ENCODE measurements around the gene KCNIP1.

Gene KCNIP1

GRCh38 chr5:170562166-170562874 is 58.5 kb downstream of the KCNIP1 start:
- no peak for DNase-seq (ENCODE audit: low read depth, low spot score)
- no peak overlapping the region for H3K4me3 ChIP-seq
- TF ChIP-seq EZH2 (IDR thresholded peaks at IDR 0.05) (no peak), FOXP2 (optimal IDR thresholded peaks at IDR 0.05; ENCODE audit: control extremely low read depth, extremely low read length, insufficient read depth) (no peak), POLR2AphosphoS5 (IDR thresholded peaks at IDR 0.05; ENCODE audit: borderline replicate concordance, low read depth, low read length) (no peak)
- no peaks in the 10 kb centered on the region for H3K9me3 ChIP-seq (ENCODE audit: low read depth, low read length)
- no peak overlapping the region for H3K27ac ChIP-seq
- no peaks in the 10 kb centered on the region for H3K36me3 ChIP-seq (ENCODE audit: insufficient read depth, low read length)
- H3K9ac ChIP-seq (ENCODE audit: insufficient read length) = no peak overlapping the region

DNA sequence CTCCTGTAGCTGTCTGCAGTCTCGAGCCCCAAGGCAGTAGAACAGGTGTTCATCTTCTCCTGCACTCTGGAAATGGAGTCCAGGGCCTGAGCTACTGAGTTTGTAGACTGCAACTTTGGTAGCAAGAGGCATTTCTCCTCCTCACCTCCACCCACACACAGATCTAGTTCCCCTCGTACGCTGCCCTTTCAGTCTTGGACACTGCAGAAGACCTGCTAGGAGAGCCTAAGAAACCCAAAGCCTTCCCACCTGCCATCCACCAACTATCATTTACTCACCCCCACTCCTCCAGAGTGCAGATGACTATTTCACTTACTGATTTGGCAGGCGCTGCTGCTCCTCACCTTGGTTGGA is 59.0 kb downstream of the KCNIP1 start:
- TF ChIP-seq FOXP2 (optimal IDR thresholded peaks at IDR 0.05; ENCODE audit: control extremely low read depth, extremely low read length, insufficient read depth) (no peak), POLR2AphosphoS5 (IDR thresholded peaks at IDR 0.05; ENCODE audit: borderline replicate concordance, low read depth, low read length) (no peak), EZH2 (IDR thresholded peaks at IDR 0.05) (no peak)
- H3K27ac ChIP-seq = no peak overlapping the region
- H3K36me3 ChIP-seq (ENCODE audit: insufficient read depth, low read length) = no peaks in the 10 kb centered on the region
- H3K9me3 ChIP-seq (ENCODE audit: low read depth, low read length) = no peaks in the 10 kb centered on the region
- H3K9ac ChIP-seq (ENCODE audit: insufficient read length) = no peak overlapping the region
- no peak for DNase-seq (ENCODE audit: low read depth, low spot score)
- no peak overlapping the region for H3K4me3 ChIP-seq

DNA sequence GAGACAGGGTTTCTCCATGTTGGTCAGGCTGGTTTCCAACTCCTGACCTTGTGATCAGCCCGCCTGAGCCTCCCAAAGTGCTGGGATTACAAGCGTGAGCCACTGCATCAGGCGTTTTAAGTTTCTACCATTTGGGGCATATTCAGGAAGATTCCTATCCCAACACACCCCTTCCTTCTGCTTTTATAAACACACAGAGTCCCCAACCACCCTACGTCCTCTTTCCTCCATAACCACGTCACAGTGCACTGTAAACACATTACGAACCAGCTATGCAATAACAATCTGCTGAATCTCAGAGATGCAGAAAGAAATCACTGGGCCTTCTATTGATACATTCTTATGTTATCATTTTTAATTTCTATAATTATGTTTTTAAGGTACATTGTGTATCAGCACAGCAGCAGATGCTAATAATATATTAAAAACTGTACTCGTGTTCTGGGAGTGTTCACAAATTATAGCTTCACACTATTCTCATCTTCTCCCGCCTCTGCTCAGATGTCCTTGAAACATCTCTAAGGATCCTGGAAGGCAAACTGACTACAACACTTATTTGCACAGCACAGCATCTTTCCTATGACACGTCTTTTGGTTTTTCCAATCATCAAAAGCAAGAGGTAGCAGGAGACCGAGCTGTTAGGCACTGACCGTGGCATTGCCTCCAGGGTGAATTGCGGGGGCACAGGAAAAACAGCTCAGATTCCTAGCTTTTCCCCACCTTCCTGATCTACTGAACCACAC is 60.2 kb downstream of the KCNIP1 start:
- no peak for TF ChIP-seq FOXP2 (optimal IDR thresholded peaks at IDR 0.05; ENCODE audit: control extremely low read depth, extremely low read length, insufficient read depth)
- TF ChIP-seq POLR2AphosphoS5 (IDR thresholded peaks at IDR 0.05; ENCODE audit: borderline replicate concordance, low read depth, low read length) = no peak
- no peak for TF ChIP-seq EZH2 (IDR thresholded peaks at IDR 0.05)
- H3K27ac ChIP-seq = no peak overlapping the region
- H3K36me3 ChIP-seq (ENCODE audit: insufficient read depth, low read length) = no peaks in the 10 kb centered on the region
- no peak overlapping the region for H3K9ac ChIP-seq (ENCODE audit: insufficient read length)
- no peaks in the 10 kb centered on the region for H3K9me3 ChIP-seq (ENCODE audit: low read depth, low read length)
- no peak for DNase-seq (ENCODE audit: low read depth, low spot score)
- H3K4me3 ChIP-seq = no peak overlapping the region

DNA sequence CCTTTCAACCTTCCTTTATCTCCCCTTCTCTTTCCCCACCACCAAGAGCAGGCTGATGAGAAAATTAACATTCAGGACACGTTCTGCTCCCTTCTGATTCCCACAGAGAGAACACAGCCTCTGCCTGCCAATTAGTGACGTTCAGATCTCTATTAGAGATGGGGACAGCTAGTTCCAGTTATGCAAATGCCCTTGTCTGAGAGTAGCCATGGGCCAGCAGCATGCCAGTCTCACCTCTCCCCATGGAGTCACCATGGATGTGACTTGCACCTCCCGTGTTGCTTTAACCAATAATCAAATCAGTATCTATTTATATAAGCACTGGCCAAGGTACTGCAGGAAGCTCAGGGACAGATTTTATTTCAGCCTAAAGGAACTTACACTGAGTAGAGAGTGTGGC is 61.3 kb downstream of the KCNIP1 start:
- Histone ChIP-seq H3K27ac (no peak overlapping the region), H3K36me3 (ENCODE audit: insufficient read depth, low read length) (no peaks in the 10 kb centered on the region), H3K9ac (ENCODE audit: insufficient read length) (no peak overlapping the region), H3K9me3 (ENCODE audit: low read depth, low read length) (no peaks in the 10 kb centered on the region), H3K4me3 (no peak overlapping the region)
- TF ChIP-seq POLR2AphosphoS5 (IDR thresholded peaks at IDR 0.05; ENCODE audit: borderline replicate concordance, low read depth, low read length) = no peak
- no peak for TF ChIP-seq EZH2 (IDR thresholded peaks at IDR 0.05)
- no peak for TF ChIP-seq FOXP2 (optimal IDR thresholded peaks at IDR 0.05; ENCODE audit: control extremely low read depth, extremely low read length, insufficient read depth)
- DNase-seq (ENCODE audit: low read depth, low spot score) = no peak

DNA sequence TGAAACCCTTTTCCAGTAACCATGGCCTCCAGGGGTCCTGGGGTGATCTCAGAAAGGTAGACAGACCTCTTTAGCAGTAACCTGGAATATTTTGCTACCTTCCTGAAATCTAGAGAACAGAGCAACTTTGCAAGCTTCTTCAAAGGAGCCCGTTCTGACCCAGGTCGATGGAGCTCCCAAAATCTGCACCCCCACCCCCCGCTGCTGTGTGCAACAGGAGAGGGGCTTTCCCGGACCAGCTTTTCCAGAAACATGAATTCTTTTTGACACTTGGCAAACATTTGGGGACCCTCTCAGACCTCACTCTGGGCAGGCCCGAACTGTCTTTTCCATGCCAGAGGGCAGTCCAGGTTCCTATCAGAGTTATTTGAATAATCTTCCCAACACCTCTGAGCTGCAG is 65.3 kb downstream of the KCNIP1 start:
- no peak for DNase-seq (ENCODE audit: low read depth, low spot score)
- no peak overlapping the region for H3K4me3 ChIP-seq
- no peaks in the 10 kb centered on the region for H3K36me3 ChIP-seq (ENCODE audit: insufficient read depth, low read length)
- H3K9me3 ChIP-seq (ENCODE audit: low read depth, low read length) = no peaks in the 10 kb centered on the region
- no peak overlapping the region for H3K27ac ChIP-seq
- TF ChIP-seq POLR2AphosphoS5 (IDR thresholded peaks at IDR 0.05; ENCODE audit: borderline replicate concordance, low read depth, low read length) (no peak), FOXP2 (optimal IDR thresholded peaks at IDR 0.05; ENCODE audit: control extremely low read depth, extremely low read length, insufficient read depth) (no peak), EZH2 (IDR thresholded peaks at IDR 0.05) (no peak)
- H3K9ac ChIP-seq (ENCODE audit: insufficient read length) = no peak overlapping the region

DNA sequence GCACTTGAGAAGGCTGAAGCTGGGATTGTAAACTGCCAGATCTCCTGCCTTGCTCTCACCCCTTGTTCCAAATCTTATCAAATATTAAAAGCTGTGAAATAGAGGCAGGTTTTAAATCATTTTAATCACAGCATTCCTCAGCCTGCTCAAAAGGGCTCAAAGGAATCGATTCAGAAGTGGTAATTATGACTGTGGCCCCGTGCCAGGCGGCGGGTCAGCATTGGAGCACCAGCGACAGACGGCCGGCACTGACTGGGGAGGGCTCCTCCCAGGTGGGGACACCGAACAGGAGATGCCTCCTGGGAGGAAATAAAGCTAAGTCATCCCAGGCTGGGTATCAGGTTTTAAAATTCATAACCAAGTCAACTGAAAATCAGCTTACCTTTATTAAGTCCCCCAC is 66.7 kb downstream of the KCNIP1 start:
- no peak overlapping the region for H3K27ac ChIP-seq
- TF ChIP-seq FOXP2 (optimal IDR thresholded peaks at IDR 0.05; ENCODE audit: control extremely low read depth, extremely low read length, insufficient read depth) = no peak
- no peak for TF ChIP-seq POLR2AphosphoS5 (IDR thresholded peaks at IDR 0.05; ENCODE audit: borderline replicate concordance, low read depth, low read length)
- no peak for TF ChIP-seq EZH2 (IDR thresholded peaks at IDR 0.05)
- no peak overlapping the region for H3K9ac ChIP-seq (ENCODE audit: insufficient read length)
- no peak for DNase-seq (ENCODE audit: low read depth, low spot score)
- no peak overlapping the region for H3K4me3 ChIP-seq
- H3K9me3 ChIP-seq (ENCODE audit: low read depth, low read length) = no peaks in the 10 kb centered on the region
- no peaks in the 10 kb centered on the region for H3K36me3 ChIP-seq (ENCODE audit: insufficient read depth, low read length)

GRCh38 chr5:170571281-170571731 is 67.5 kb downstream of the KCNIP1 start:
- no peaks in the 10 kb centered on the region for H3K9me3 ChIP-seq (ENCODE audit: low read depth, low read length)
- TF ChIP-seq EZH2 (IDR thresholded peaks at IDR 0.05) (no peak), FOXP2 (optimal IDR thresholded peaks at IDR 0.05; ENCODE audit: control extremely low read depth, extremely low read length, insufficient read depth) (no peak), POLR2AphosphoS5 (IDR thresholded peaks at IDR 0.05; ENCODE audit: borderline replicate concordance, low read depth, low read length) (no peak)
- H3K36me3 ChIP-seq (ENCODE audit: insufficient read depth, low read length) = no peaks in the 10 kb centered on the region
- no peak overlapping the region for H3K27ac ChIP-seq
- H3K9ac ChIP-seq (ENCODE audit: insufficient read length) = no peak overlapping the region
- no peak for DNase-seq (ENCODE audit: low read depth, low spot score)
- no peak overlapping the region for H3K4me3 ChIP-seq

- Histone ChIP-seq H3K9me3 (ENCODE audit: low read depth, low read length) (no peaks in the 10 kb centered on the region), H3K27ac (no peak overlapping the region), H3K36me3 (ENCODE audit: insufficient read depth, low read length) (no peaks in the 10 kb centered on the region), H3K9ac (ENCODE audit: insufficient read length) (no peak overlapping the region), H3K4me3 (no peak overlapping the region)
- no peak for TF ChIP-seq EZH2 (IDR thresholded peaks at IDR 0.05)
- TF ChIP-seq POLR2AphosphoS5 (IDR thresholded peaks at IDR 0.05; ENCODE audit: borderline replicate concordance, low read depth, low read length) = no peak
- no peak for TF ChIP-seq FOXP2 (optimal IDR thresholded peaks at IDR 0.05; ENCODE audit: control extremely low read depth, extremely low read length, insufficient read depth)
- no peak for DNase-seq (ENCODE audit: low read depth, low spot score)
Measured at GRCh38 chr5:170571875-170572852, 68.3 kb downstream of the KCNIP1 start.
